Measurements from ENCODE around the gene RASGEF1C. TPM values are rescaled to one million over a fixed set of nuclear protein-coding genes. Genes with fewer than 3 reads are reported as not detected.

The RASGEF1C gene
- not detected in 2 replicates for total RNA-seq

GRCh38 chr5:180209137-180209581 lies at the start of gene RASGEF1C:
TSS of gene RASGEF1C (minus strand) at chr5:180209211. CDS start at chr5:180138052, 71,159 bp downstream.

GRCh38 chr5:180071531-180072255 lies 137.3 kb downstream of the RASGEF1C start, which contains the start of gene RNF130:
TSS of gene RNF130 (minus strand) at chr5:180071759. CDS start at chr5:180071702, 57 bp downstream.

Other genes with a start within 250 kb of the RASGEF1C start
- 6.6 and 13.3 TPM in 2 replicates for gene RNF130, start 137.5 kb downstream of the RASGEF1C start, total RNA-seq
- gene MAPK9, start 82.9 kb upstream of the RASGEF1C start, total RNA-seq, result 23.9 and 28.8 TPM in 2 replicates
- gene GFPT2, start 144.1 kb upstream of the RASGEF1C start, total RNA-seq, result 3.5 and 4.3 TPM in 2 replicates